Panc1 (cell line): ENCODE data around the gene IRF3.

ENCODE experiments used
- POLR2AphosphoS5 ChIP-seq: IDR thresholded peaks from 2 replicates; pipeline ENCODE4 v1.6.1; 2012; ENCODE audit warnings: mild to moderate bottlenecking, low read depth, low read length, moderate library complexity
- SIN3A ChIP-seq: IDR thresholded peaks from 2 replicates; pipeline ENCODE4 v1.6.1; 2012; ENCODE audit warnings: low read depth, mild to moderate bottlenecking, low read length, moderate library complexity, borderline replicate concordance; ENCODE audit not compliant: insufficient read depth
- TCF7L2 ChIP-seq: IDR thresholded peaks from 2 replicates; pipeline ENCODE4 v1.6.1; 2011; ENCODE audit warnings: mild to moderate bottlenecking, low read depth, low read length, inconsistent platforms
- TF ChIP-seq, protein P1 (sequence below): fragments of 450-650 bp; IDR thresholded peaks from 2 replicates; pipeline ENCODE4 v1.5.1; 2017; ENCODE audit warnings: mild to moderate bottlenecking
- TF ChIP-seq, protein P2 (sequence below), 2 experiments: IDR thresholded peaks; 2 replicates each; pipeline ENCODE4 v1.6.1; 2011 to 2012; ENCODE audit warnings: low read depth in 2 of 2, control low read depth in 1 of 2, low read length in 1 of 2, mild to moderate bottlenecking in 1 of 2, moderate library complexity in 1 of 2; ENCODE audit not compliant: insufficient read depth in 1 of 2

DNA sequence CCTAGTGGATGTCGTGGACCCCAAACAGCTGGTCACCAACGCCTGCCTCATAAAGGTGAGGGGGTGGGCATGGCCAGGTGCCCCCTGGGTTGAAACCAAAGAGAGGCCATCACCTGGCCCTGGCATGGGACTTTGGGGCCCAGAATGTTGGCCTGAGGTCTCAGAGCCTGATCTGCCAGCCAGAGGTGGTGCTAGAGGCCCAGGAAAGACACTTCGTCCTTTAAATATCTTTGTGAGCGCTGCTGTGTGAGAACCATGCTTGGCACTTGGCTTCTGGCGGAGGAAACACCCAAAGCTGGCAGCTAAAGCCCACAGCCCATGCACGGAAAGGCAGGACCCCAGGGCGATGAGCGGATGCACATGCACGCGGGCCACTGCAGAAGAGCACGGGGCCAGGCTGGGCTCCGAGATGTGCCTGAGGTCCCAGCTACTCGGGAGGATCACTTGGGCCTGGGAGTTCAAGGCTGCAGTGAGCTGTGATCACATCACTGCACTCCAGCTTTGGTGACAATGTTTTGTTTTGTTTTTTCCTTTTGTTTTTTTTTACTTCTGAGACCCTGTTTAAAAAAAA lies 19.4 kb upstream of the IRF3 start:
- TF ChIP-seq, protein P1, sequence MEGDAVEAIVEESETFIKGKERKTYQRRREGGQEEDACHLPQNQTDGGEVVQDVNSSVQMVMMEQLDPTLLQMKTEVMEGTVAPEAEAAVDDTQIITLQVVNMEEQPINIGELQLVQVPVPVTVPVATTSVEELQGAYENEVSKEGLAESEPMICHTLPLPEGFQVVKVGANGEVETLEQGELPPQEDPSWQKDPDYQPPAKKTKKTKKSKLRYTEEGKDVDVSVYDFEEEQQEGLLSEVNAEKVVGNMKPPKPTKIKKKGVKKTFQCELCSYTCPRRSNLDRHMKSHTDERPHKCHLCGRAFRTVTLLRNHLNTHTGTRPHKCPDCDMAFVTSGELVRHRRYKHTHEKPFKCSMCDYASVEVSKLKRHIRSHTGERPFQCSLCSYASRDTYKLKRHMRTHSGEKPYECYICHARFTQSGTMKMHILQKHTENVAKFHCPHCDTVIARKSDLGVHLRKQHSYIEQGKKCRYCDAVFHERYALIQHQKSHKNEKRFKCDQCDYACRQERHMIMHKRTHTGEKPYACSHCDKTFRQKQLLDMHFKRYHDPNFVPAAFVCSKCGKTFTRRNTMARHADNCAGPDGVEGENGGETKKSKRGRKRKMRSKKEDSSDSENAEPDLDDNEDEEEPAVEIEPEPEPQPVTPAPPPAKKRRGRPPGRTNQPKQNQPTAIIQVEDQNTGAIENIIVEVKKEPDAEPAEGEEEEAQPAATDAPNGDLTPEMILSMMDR, result no peak
- TF ChIP-seq, protein P2, sequence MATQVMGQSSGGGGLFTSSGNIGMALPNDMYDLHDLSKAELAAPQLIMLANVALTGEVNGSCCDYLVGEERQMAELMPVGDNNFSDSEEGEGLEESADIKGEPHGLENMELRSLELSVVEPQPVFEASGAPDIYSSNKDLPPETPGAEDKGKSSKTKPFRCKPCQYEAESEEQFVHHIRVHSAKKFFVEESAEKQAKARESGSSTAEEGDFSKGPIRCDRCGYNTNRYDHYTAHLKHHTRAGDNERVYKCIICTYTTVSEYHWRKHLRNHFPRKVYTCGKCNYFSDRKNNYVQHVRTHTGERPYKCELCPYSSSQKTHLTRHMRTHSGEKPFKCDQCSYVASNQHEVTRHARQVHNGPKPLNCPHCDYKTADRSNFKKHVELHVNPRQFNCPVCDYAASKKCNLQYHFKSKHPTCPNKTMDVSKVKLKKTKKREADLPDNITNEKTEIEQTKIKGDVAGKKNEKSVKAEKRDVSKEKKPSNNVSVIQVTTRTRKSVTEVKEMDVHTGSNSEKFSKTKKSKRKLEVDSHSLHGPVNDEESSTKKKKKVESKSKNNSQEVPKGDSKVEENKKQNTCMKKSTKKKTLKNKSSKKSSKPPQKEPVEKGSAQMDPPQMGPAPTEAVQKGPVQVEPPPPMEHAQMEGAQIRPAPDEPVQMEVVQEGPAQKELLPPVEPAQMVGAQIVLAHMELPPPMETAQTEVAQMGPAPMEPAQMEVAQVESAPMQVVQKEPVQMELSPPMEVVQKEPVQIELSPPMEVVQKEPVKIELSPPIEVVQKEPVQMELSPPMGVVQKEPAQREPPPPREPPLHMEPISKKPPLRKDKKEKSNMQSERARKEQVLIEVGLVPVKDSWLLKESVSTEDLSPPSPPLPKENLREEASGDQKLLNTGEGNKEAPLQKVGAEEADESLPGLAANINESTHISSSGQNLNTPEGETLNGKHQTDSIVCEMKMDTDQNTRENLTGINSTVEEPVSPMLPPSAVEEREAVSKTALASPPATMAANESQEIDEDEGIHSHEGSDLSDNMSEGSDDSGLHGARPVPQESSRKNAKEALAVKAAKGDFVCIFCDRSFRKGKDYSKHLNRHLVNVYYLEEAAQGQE (IDR thresholded peaks at IDR 0.05; ENCODE audit: insufficient read depth in 1 of 2, low read depth in 2 of 2, low read length in 1 of 2), result no peak
- TF ChIP-seq POLR2AphosphoS5 (no peak), TCF7L2 (no peak), SIN3A (no peak)
